NT2/D1 (cell line): ENCODE results near the gene ZNF208.
"Not testable (repeated sequence)": the region's sequence is repeated elsewhere in the genome, so short reads cannot be mapped to it uniquely, and the experiment has no call there.

Source experiments
- SUZ12 ChIP-seq: IDR thresholded peaks from 2 replicates; pipeline ENCODE4 v1.6.1; 2011; ENCODE audit not compliant: insufficient read length, insufficient read depth; ENCODE audit errors: extremely low read depth
- YY1 ChIP-seq: IDR thresholded peaks from 2 replicates; pipeline ENCODE4 v1.6.1; 2011; ENCODE audit not compliant: insufficient read length, insufficient read depth
- ZNF274 ChIP-seq: IDR thresholded peaks from 2 replicates; pipeline ENCODE4 v1.6.1; 2011; ENCODE audit warnings: mild to moderate bottlenecking, low read depth, low read length

DNA sequence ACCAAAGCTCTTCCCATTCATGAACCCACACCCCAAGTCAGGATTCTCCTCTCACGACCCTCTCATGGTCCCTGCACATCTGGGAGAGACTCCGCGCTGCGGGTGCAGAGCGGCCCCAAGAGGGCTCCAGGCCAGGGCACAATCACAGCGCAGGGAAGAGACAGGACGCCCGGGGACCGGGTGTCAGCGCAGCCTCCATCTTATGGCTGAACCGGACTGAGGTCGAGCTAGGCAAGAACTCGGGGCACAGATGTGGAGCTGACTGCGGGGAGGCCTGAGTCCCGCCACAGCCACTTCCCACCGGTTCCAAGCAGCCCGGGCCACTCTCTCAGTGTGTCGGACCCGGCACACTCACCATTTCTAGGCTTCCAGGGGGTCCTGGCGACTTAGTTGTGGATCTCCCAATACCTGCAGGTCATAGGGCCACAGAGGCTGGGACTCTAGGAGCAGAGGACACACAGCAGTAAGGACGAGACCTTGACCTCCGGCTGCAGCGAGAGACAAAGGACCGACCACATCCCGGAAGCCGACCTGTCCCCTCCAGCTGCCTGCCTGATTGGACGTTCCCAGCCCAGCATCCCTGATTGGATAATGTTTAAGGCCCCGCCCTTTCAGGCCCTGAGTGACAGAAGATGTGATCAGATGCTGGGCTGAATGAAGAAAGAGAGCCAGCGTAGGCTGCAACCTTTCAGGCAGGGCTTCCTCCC, at the start of gene ZNF208:
- not testable (repeated sequence) for TF ChIP-seq ZNF274, YY1, SUZ12
